DND-41 (cell line): ENCODE results near the gene TMTC2.
"Not testable (repeated sequence)": the region's sequence is repeated elsewhere in the genome, so short reads cannot be mapped to it uniquely, and the experiment has no call there.

Source experiments
- CTCF ChIP-seq: IDR thresholded peaks from 2 replicates; pipeline ENCODE4 v1.5.1; 2012; ENCODE audit warnings: borderline replicate concordance, low read length, moderate library complexity, mild to moderate bottlenecking; ENCODE audit not compliant: poor library complexity, severe bottlenecking; ENCODE audit errors: extremely low read depth
- EZH2 ChIP-seq: IDR thresholded peaks from 3 replicates; pipeline ENCODE4 v1.6.1; 2012; ENCODE audit warnings: borderline replicate concordance, low read depth, mild to moderate bottlenecking, moderate library complexity, low read length, inconsistent platforms; ENCODE audit not compliant: severe bottlenecking

- TF ChIP-seq CTCF, EZH2: not testable (repeated sequence)
These were observed 431.2 kb downstream of the TMTC2 start for GRCh38 chr12:83117926-83118325.
